HCT116 (cell line): ENCODE data around the gene RPL10. TPM values are rescaled to one million over a fixed set of nuclear protein-coding genes. Genes with fewer than 3 reads are reported as not detected.

Experiments used
- ATAC-seq: fragments of 200-7000 bp; cut with Tn5 transposase; 2 replicates; pipeline ENCODE4 v1.9.1; 2020; ENCODE audit warnings: mild to moderate bottlenecking, moderate library complexity
- BruUV-seq: library from RNA; stranded (reverse); fragments of 400-500 nt; replicated peaks from 2 replicates; lab custom pipeline; 2021; lab: Mats Ljungman, UMichigan
- CTCF ChIA-PET: fragments of 300-600 bp; sonication (Branson Sonifier 250); formaldehyde crosslinking; loops from one replicate; lab custom pipeline; 2021; ENCODE audit warnings: antibody characterized with exemption; lab: Charles Lee
- POLR2A ChIA-PET: fragments of 300-600, 350-600 bp; sonication (Branson Sonifier 250); formaldehyde crosslinking; loops from one replicate; lab custom pipeline; 2021; ENCODE audit warnings: antibody characterized with exemption; lab: Charles Lee
- RAD21 ChIA-PET, 2 experiments: fragments of 300-600 bp; sonication (Branson Sonifier 250); formaldehyde crosslinking; loops; one replicate each; lab custom pipeline; 2023; ENCODE audit warnings: low total read pairs in 2 of 2; ENCODE audit not compliant: uncharacterized antibody in 2 of 2, unreplicated experiment in 2 of 2, low non-redundant PET in 1 of 2; lab: Charles Lee
- DNase-seq: peaks from one replicate; pipeline ENCODE4 v3.0.0-alpha.2; 2010; ENCODE audit warnings: low read depth, low spot score
- H2AFZ ChIP-seq: fragments of 200-600 bp; shearing (Covaris generic), sonication (generic); 2 replicates; pipeline ENCODE4 v1.6.1; 2017; ENCODE audit warnings: low read depth, mixed run types, mixed read lengths, antibody characterized with exemption, low read length; ENCODE audit not compliant: poor library complexity, severe bottlenecking
- H3K27ac ChIP-seq: 2 replicates; pipeline ENCODE4 v1.5.1; 2012; ENCODE audit warnings: low read depth, low read length
- H3K27me3 ChIP-seq: fragments of 200-600 bp; sonication (generic); 2 replicates; pipeline ENCODE4 v1.6.1; 2016; ENCODE audit warnings: mixed run types, low read length, mixed read lengths; ENCODE audit not compliant: insufficient read depth
- H3K36me3 ChIP-seq, 2 experiments: fragments of 200-500 bp in 1 of 2; fragments of 200-600 bp in 1 of 2; sonication (Bioruptor generic) in 1 of 2; sonication (generic) in 1 of 2; 2 replicates each; pipeline versions ENCODE4 v1.5.1 to v1.6.1; 2014 to 2016; ENCODE audit warnings: low read length in 2 of 2, inconsistent platforms in 1 of 2, mixed read lengths in 1 of 2, mixed run types in 1 of 2; ENCODE audit not compliant: insufficient read depth in 2 of 2, control insufficient read depth in 1 of 2
- H3K4me1 ChIP-seq, 2 experiments: fragments of 200-600 bp in 1 of 2; sonication (generic) in 1 of 2; 2 replicates each; pipeline versions ENCODE4 v1.5.1 to v1.6.1; 2012 to 2017; ENCODE audit warnings: low read length in 2 of 2, inconsistent platforms in 1 of 2, mild to moderate bottlenecking in 1 of 2, mixed read lengths in 1 of 2, mixed run types in 1 of 2, moderate library complexity in 1 of 2; ENCODE audit not compliant: insufficient read depth in 2 of 2, control insufficient read depth in 1 of 2
- H3K4me2 ChIP-seq: fragments of 200-600 bp; sonication (generic); 2 replicates; pipeline ENCODE4 v1.6.1; 2017; ENCODE audit warnings: mixed run types, low read length, mixed read lengths
- H3K4me3 ChIP-seq, 2 experiments: fragments of 200-600 bp in 1 of 2; sonication (generic) in 1 of 2; replicated peaks in 1 of 2; 2 replicates each; pipeline ENCODE4 v1.5.1; 2011 to 2016; ENCODE audit warnings: low read length in 2 of 2, control low read depth in 1 of 2, low read depth in 1 of 2, mild to moderate bottlenecking in 1 of 2, mixed read lengths in 1 of 2, mixed run types in 1 of 2
- H3K79me2 ChIP-seq: fragments of 200-600 bp; sonication (generic); 2 replicates; pipeline ENCODE4 v1.6.1; 2017; ENCODE audit warnings: mild to moderate bottlenecking, mixed run types, low read length, moderate library complexity, mixed read lengths; ENCODE audit not compliant: insufficient read depth
- H3K9ac ChIP-seq: fragments of 200-600 bp; sonication (generic); 2 replicates; pipeline ENCODE4 v1.6.1; 2016; ENCODE audit warnings: low read length, mixed read lengths
- H3K9me2 ChIP-seq: fragments of 200-600 bp; sonication (generic), shearing (Covaris generic); 2 replicates; pipeline ENCODE4 v1.6.1; 2017; ENCODE audit warnings: mixed run types, mild to moderate bottlenecking, moderate library complexity; ENCODE audit not compliant: insufficient read depth
- H3K9me3 ChIP-seq, 2 experiments: fragments of 200-500 bp in 1 of 2; fragments of 200-600 bp in 1 of 2; sonication (Bioruptor generic) in 1 of 2; sonication (generic) in 1 of 2; 2 replicates each; pipeline ENCODE4 v1.6.1; 2014 to 2017; ENCODE audit warnings: low read length in 2 of 2, mixed read lengths in 2 of 2, inconsistent platforms in 1 of 2, low read depth in 1 of 2, mild to moderate bottlenecking in 1 of 2, mixed run types in 1 of 2, moderate library complexity in 1 of 2; ENCODE audit not compliant: control insufficient read depth in 1 of 2, insufficient read depth in 1 of 2
- H4K20me1 ChIP-seq: fragments of 200-600 bp; sonication (generic), shearing (Covaris generic); 2 replicates; pipeline ENCODE4 v1.6.1; 2017; ENCODE audit warnings: mixed run types, mild to moderate bottlenecking, moderate library complexity; ENCODE audit not compliant: insufficient read depth
- CBX3 ChIP-seq: IDR thresholded peaks from 2 replicates; pipeline ENCODE4 v1.6.1; 2012; ENCODE audit warnings: low read depth
- CEBPB ChIP-seq: IDR thresholded peaks from 2 replicates; pipeline ENCODE4 v1.6.1; 2012; ENCODE audit warnings: low read depth
- EGR1 ChIP-seq: IDR thresholded peaks from 2 replicates; pipeline ENCODE4 v1.6.1; 2012; ENCODE audit warnings: low read depth
- ELF1 ChIP-seq: IDR thresholded peaks from 2 replicates; pipeline ENCODE4 v1.6.1; 2012; ENCODE audit warnings: low read depth, borderline replicate concordance
- EZH2 ChIP-seq: fragments of 200-600 bp; sonication (generic); IDR thresholded peaks from 2 replicates; pipeline ENCODE4 v1.6.1; 2017; ENCODE audit warnings: antibody characterized with exemption, mixed run types
- FOSL1 ChIP-seq: IDR thresholded peaks from 2 replicates; pipeline ENCODE4 v1.6.1; 2012; ENCODE audit warnings: low read depth
- JUND ChIP-seq: IDR thresholded peaks from 2 replicates; pipeline ENCODE4 v1.6.1; 2012
- POLR2A ChIP-seq: IDR thresholded peaks from 2 replicates; pipeline ENCODE4 v1.7.0; 2011; ENCODE audit warnings: borderline replicate concordance; ENCODE audit not compliant: insufficient read depth, insufficient read length; ENCODE audit errors: extremely low read depth
- POLR2AphosphoS5 ChIP-seq: IDR thresholded peaks from 2 replicates; pipeline ENCODE4 v1.6.1; 2011; ENCODE audit warnings: mild to moderate bottlenecking, low read depth, low read length, moderate library complexity
- RAD21 ChIP-seq: IDR thresholded peaks from 2 replicates; pipeline ENCODE4 v1.6.1; 2012; ENCODE audit warnings: low read depth, mild to moderate bottlenecking
- SIN3A ChIP-seq: IDR thresholded peaks from 2 replicates; pipeline ENCODE4 v1.6.1; 2012; ENCODE audit warnings: low read depth
- SP1 ChIP-seq: IDR thresholded peaks from 2 replicates; pipeline ENCODE4 v1.6.1; 2012; ENCODE audit warnings: low read depth
- SRF ChIP-seq: IDR thresholded peaks from 2 replicates; pipeline ENCODE4 v1.6.1; 2012; ENCODE audit warnings: low read depth
- TCF7L2 ChIP-seq: IDR thresholded peaks from 2 replicates; pipeline ENCODE4 v1.7.0; 2011; ENCODE audit warnings: borderline replicate concordance, inconsistent platforms; ENCODE audit not compliant: insufficient read depth, insufficient read length; ENCODE audit errors: extremely low read depth
- YY1 ChIP-seq: IDR thresholded peaks from 2 replicates; pipeline ENCODE4 v1.6.1; 2011; ENCODE audit warnings: low read length, low read depth, moderate library complexity, mild to moderate bottlenecking; ENCODE audit not compliant: insufficient replicate concordance; ENCODE audit errors: extremely low read depth
- ZFX ChIP-seq: fragments of 450-650 bp; IDR thresholded peaks from 2 replicates; pipeline ENCODE4 v1.6.1; 2017
- intact Hi-C: fragments of 100-400 bp; cut with micrococcal nuclease; formaldehyde crosslinking; loops from 2 replicates; pipeline ENCODE4 v1.10.0; 2022
- total RNA-seq: library from RNA; stranded (reverse); gene quantifications from one replicate; pipeline ENCODE4 v1.2.1, GENCODE V29; 2021; ENCODE audit not compliant: unreplicated experiment
- TF ChIP-seq, protein P1 (sequence below): IDR thresholded peaks from 2 replicates; pipeline ENCODE4 v1.6.1; 2012
- TF ChIP-seq, protein P2 (sequence below): IDR thresholded peaks from 2 replicates; pipeline ENCODE4 v1.6.1; 2012
- TF ChIP-seq, protein P3 (sequence below), 3 experiments: fragments of 200-600 bp in 1 of 3; sonication (generic) in 1 of 3; IDR thresholded peaks in 2 of 3; conservative IDR thresholded peaks in 1 of 3; 2 replicates each; pipeline ENCODE4 v1.5.1; 2012 to 2017; ENCODE audit warnings: low read depth in 2 of 3, low read length in 2 of 3, antibody characterized with exemption in 1 of 3, borderline replicate concordance in 1 of 3, control low read depth in 1 of 3, mild to moderate bottlenecking in 1 of 3, mixed read lengths in 1 of 3, mixed run types in 1 of 3, moderate library complexity in 1 of 3; ENCODE audit not compliant: insufficient read depth in 1 of 3

Gene RPL10
- total RNA-seq, 1 experiment from 2014 or later: 3,069 TPM

DNA sequence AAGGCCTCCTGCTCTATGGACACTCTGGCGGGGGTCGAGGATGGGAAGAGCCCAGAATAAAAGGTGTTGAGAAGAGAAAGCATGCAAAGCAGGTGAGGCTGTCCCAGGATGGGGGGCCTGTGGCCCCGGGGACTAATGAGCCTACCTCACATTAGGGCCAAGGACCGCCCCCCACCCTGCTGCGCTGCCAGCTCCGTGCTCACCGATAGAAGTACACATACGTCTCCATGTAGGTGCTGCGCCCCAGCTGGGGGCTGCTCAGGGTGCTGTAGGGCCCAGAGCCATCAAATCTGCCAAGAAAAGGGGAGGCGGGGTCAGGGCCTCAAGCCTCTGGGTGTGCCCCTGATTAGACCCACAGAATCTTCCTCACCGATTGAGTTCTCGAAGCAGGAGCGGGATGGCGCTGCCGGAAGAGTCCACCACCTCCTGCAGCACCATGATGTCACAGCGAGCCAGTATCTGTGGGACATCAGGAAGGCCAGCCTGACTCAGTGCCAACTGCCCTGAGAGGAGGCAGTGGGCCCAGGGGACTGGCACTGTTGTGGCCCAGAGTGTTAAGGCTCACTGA lies 6.5 kb downstream of the RPL10 start (continued):
- TF ChIP-seq CEBPB (no peak), SP1 (no peak), TCF7L2 (no peak), FOSL1 (no peak), ZFX (no peak)
- TF ChIP-seq, all 23 proteins: peak for 0

DNA sequence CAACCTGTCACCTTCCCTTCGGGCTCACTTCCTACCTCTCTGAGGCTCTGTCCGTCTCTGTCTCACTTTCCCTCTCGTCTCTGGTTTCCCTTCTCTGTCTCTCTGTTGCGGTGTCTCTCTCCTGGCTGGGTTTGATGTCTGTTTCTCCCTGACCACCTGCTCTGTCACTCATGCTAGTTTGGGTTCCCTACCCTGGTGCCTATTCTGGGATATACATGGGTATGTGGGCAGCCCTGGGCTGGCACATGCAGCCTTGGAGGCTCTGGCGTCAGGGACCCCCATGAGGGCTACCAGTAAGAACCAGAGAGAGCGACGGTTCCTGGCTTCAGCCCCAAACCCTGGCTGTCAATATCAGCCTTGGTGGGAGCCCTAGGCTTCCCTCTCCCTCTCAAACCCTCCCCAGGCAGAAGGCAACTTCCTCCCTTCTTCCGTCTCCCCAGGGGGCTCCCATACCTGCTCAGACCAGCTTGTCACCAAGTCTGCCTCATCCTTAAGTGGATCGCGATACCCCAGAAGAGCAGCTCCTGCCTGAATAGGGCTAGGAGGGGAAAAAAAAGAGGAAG lies 10.6 kb downstream of the RPL10 start:
- no peaks in the 10 kb centered on the region for H4K20me1 ChIP-seq
- H3K4me3 ChIP-seq: peak overlapping the region; percentile 54 to 64
- no peaks in the 10 kb centered on the region for H3K79me2 ChIP-seq
- peaks cover 15 to 35% of the 10 kb centered on the region in 2 experiments for H3K4me1 ChIP-seq
- no peak for DNase-seq
- peak overlapping the region; percentile 87 for H3K4me2 ChIP-seq
- peak overlapping the region; percentile 73 for H3K9ac ChIP-seq
- H3K27ac ChIP-seq: peak overlapping the region; percentile 91
- TSS peak; percentile 41 for BruUV-seq
- intact Hi-C loops: loop anchor here (5.0 kb wide), 1 partner anchor 69 kb away; the partner anchor contains the start of gene LAGE3
- TF ChIP-seq EGR1: no peak
- no peak; the same call in 1 of the 2 replicates for TF ChIP-seq POLR2AphosphoS5
- TF ChIP-seq, protein P1, sequence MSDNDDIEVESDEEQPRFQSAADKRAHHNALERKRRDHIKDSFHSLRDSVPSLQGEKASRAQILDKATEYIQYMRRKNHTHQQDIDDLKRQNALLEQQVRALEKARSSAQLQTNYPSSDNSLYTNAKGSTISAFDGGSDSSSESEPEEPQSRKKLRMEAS: no peak
- no peak for TF ChIP-seq ELF1
- no peak for TF ChIP-seq RAD21
- TF ChIP-seq JUND: no peak
- no peak for TF ChIP-seq YY1
- TF ChIP-seq SP1: no peak
- no peak for TF ChIP-seq SIN3A
- TF ChIP-seq POLR2A: no peak
- TF ChIP-seq SRF: no peak
- no peak for TF ChIP-seq TCF7L2
- TF ChIP-seq, protein P2, sequence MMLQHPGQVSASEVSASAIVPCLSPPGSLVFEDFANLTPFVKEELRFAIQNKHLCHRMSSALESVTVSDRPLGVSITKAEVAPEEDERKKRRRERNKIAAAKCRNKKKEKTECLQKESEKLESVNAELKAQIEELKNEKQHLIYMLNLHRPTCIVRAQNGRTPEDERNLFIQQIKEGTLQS: no peak
- no peak for TF ChIP-seq CBX3
- no peak for TF ChIP-seq EZH2
- no peak for TF ChIP-seq ZFX
- TF ChIP-seq, protein P3, sequence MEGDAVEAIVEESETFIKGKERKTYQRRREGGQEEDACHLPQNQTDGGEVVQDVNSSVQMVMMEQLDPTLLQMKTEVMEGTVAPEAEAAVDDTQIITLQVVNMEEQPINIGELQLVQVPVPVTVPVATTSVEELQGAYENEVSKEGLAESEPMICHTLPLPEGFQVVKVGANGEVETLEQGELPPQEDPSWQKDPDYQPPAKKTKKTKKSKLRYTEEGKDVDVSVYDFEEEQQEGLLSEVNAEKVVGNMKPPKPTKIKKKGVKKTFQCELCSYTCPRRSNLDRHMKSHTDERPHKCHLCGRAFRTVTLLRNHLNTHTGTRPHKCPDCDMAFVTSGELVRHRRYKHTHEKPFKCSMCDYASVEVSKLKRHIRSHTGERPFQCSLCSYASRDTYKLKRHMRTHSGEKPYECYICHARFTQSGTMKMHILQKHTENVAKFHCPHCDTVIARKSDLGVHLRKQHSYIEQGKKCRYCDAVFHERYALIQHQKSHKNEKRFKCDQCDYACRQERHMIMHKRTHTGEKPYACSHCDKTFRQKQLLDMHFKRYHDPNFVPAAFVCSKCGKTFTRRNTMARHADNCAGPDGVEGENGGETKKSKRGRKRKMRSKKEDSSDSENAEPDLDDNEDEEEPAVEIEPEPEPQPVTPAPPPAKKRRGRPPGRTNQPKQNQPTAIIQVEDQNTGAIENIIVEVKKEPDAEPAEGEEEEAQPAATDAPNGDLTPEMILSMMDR (IDR thresholded peaks at IDR 0.05 in 2 of 3, conservative IDR thresholded peaks at IDR 0.05 in 1 of 3; ENCODE audit: borderline replicate concordance in 1 of 3, insufficient read depth in 1 of 3, low read depth in 2 of 3, low read length in 2 of 3): no peak
- H3K36me3 ChIP-seq: no peaks in the 10 kb centered on the region
- CTCF ChIA-PET: interaction anchor here (0.9 kb wide), 1 partner anchor 35 kb away, joined by 3 read pairs; no protein-coding TSS in a partner anchor
- POLR2A ChIA-PET: interaction anchor here (1.7 to 1.9 kb wide), 2 partner anchors 9 to 11 kb away, joined by 10 to 12 read pairs; partner anchors contain the start of gene RPL10
- H3K9me2 ChIP-seq: no peaks in the 10 kb centered on the region
- RAD21 ChIA-PET: interaction anchor here in 1 of 2 experiments (0.6 kb wide), 1 partner anchor 35 kb away, joined by 3 read pairs; no protein-coding TSS in a partner anchor
- no peaks in the 10 kb centered on the region for H3K9me3 ChIP-seq
- no peak; the same call in 1 of the 2 replicates for ATAC-seq
- H3K27me3 ChIP-seq: no peaks in the 10 kb centered on the region
- no peak overlapping the region for H2AFZ ChIP-seq
